ENCODE data around the gene ENTPD2.

ENTPD2 gene

DNA sequence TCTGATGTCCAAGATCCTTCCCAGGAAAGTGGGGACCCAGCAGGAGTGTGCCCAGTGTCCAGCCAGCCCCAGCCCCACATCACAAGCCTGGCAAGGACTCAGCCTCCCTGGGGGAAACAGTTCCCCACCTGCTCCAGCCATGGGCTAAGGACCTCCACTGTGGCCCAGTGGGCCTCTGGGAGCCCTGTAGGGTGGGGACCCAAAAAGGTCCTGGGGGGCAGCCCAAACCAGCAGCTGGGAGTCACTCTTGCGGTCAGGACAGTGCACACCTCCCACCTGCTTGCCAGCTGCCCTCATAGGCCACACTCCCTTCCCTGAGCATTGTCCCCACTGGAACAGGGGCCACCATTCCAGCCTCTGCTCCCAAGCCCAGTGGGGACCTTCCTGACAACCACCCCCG is 27.5 kb downstream of the ENTPD2 start:
- Histone ChIP-seq H3K27ac (peak overlapping the region; percentile 64), H2AFZ (no peak overlapping the region), H3K4me3 (ENCODE audit: low read depth, low read length) (peak overlapping the region; percentile 6), H3K9ac (no peak overlapping the region), H3K79me2 (peaks cover 3% of the 10 kb centered on the region), H3K4me2 (ENCODE audit: low read length) (peak overlapping the region; percentile 84), H3K27me3 (ENCODE audit: control insufficient read depth, insufficient read depth, low read length) (no peaks in the 10 kb centered on the region), H3K9me3 (ENCODE audit: control insufficient read depth, low read length) (no peaks in the 10 kb centered on the region), H3K36me3 (ENCODE audit: control insufficient read depth, insufficient read depth, low read length) (no peaks in the 10 kb centered on the region), H3K4me1 (peaks cover 12% of the 10 kb centered on the region)
- no peak for TF ChIP-seq CTCF (IDR thresholded peaks at IDR 0.05)

DNA sequence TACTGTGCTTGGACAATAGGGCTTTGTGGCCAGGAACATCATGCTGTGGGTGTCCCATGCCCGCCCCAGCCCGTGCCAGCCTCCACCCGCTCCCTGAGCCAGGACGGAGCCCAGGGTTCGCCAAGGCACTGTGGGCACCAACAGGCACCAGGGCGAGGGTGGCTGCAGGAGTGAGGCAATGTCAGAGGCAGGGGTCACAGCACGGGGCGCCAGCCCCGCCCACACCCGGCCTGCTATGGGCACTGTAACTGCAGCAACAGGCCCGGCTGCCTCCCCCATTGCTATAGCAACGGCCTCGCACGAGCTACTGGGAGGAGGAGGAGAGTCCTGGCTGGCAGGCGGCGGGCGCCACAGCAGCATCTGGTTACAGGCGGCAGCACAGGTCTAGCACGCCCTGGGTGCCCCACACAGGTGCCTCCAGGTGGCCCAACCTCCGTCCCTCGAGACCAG is 28.3 kb downstream of the ENTPD2 start:
- Histone ChIP-seq H3K27ac (peak overlapping the region; percentile 64), H2AFZ (no peak overlapping the region), H3K4me3 (ENCODE audit: low read depth, low read length) (peak overlapping the region; percentile 48), H3K9ac (no peak overlapping the region), H3K4me2 (ENCODE audit: low read length) (peak overlapping the region; percentile 84), H3K9me3 (ENCODE audit: control insufficient read depth, low read length) (no peaks in the 10 kb centered on the region), H3K4me1 (peaks cover 12% of the 10 kb centered on the region), H3K36me3 (ENCODE audit: control insufficient read depth, insufficient read depth, low read length) (no peaks in the 10 kb centered on the region), H3K27me3 (ENCODE audit: control insufficient read depth, insufficient read depth, low read length) (no peaks in the 10 kb centered on the region), H3K79me2 (peaks cover 3% of the 10 kb centered on the region)
- peak; percentile 29 for TF ChIP-seq CTCF (IDR thresholded peaks at IDR 0.05)

GRCh38 chr9:137023583-137023991 is 30.3 kb downstream of the ENTPD2 start:
- H3K9me3 ChIP-seq (ENCODE audit: control insufficient read depth, low read length): no peaks in the 10 kb centered on the region
- no peak overlapping the region for H3K4me2 ChIP-seq (ENCODE audit: low read length)
- no peak overlapping the region for H3K4me3 ChIP-seq (ENCODE audit: low read depth, low read length)
- no peak overlapping the region for H3K9ac ChIP-seq
- H3K36me3 ChIP-seq (ENCODE audit: control insufficient read depth, insufficient read depth, low read length): no peaks in the 10 kb centered on the region
- H3K27me3 ChIP-seq (ENCODE audit: control insufficient read depth, insufficient read depth, low read length): no peaks in the 10 kb centered on the region
- TF ChIP-seq CTCF (IDR thresholded peaks at IDR 0.05): no peak
- H3K79me2 ChIP-seq: peaks cover 3% of the 10 kb centered on the region
- no peak overlapping the region for H2AFZ ChIP-seq
- H3K4me1 ChIP-seq: peaks cover 9% of the 10 kb centered on the region
- no peak overlapping the region for H3K27ac ChIP-seq

DNA sequence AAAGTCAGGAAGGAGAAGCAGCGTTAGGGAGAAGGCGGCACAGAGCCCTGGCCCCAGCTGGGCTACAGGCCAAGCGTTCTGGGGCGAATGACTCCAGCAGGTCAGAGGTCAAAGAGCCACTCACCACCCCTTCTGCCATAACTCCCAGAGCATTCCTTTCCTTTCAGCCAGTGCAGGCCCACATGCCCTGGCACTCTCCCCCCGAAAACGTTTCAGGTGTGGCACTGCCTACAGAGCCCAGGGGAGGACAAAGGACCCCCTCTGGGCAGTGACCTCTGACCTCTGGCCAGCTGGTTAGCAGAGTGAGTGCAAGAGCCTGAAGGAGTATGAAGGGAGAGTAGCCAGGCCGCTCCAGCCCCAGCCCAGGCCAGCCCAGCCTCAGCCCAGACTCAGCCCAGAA is 30.7 kb downstream of the ENTPD2 start:
- no peak overlapping the region for H3K27ac ChIP-seq
- no peak overlapping the region for H3K4me2 ChIP-seq (ENCODE audit: low read length)
- no peak overlapping the region for H3K4me3 ChIP-seq (ENCODE audit: low read depth, low read length)
- H3K9ac ChIP-seq: no peak overlapping the region
- H3K36me3 ChIP-seq (ENCODE audit: control insufficient read depth, insufficient read depth, low read length): no peaks in the 10 kb centered on the region
- H2AFZ ChIP-seq: no peak overlapping the region
- no peaks in the 10 kb centered on the region for H3K27me3 ChIP-seq (ENCODE audit: control insufficient read depth, insufficient read depth, low read length)
- TF ChIP-seq CTCF (IDR thresholded peaks at IDR 0.05): no peak
- peaks cover 3% of the 10 kb centered on the region for H3K79me2 ChIP-seq
- H3K9me3 ChIP-seq (ENCODE audit: control insufficient read depth, low read length): no peaks in the 10 kb centered on the region
- H3K4me1 ChIP-seq: peaks cover 9% of the 10 kb centered on the region

- H3K9ac ChIP-seq: no peak overlapping the region
Measured at GRCh38 chr9:137022662-137023008, 31.2 kb downstream of the ENTPD2 start.

More at GRCh38 chr9:137022662-137023008, 31.2 kb downstream of the ENTPD2 start:
- no peak for TF ChIP-seq CTCF (IDR thresholded peaks at IDR 0.05)
- H3K4me1 ChIP-seq: peaks cover 9% of the 10 kb centered on the region
- H2AFZ ChIP-seq: no peak overlapping the region
- no peak overlapping the region for H3K4me3 ChIP-seq (ENCODE audit: low read depth, low read length)
- H3K4me2 ChIP-seq (ENCODE audit: low read length): no peak overlapping the region
- H3K27me3 ChIP-seq (ENCODE audit: control insufficient read depth, insufficient read depth, low read length): no peaks in the 10 kb centered on the region
- no peaks in the 10 kb centered on the region for H3K36me3 ChIP-seq (ENCODE audit: control insufficient read depth, insufficient read depth, low read length)
- no peaks in the 10 kb centered on the region for H3K9me3 ChIP-seq (ENCODE audit: control insufficient read depth, low read length)
- peaks cover 3% of the 10 kb centered on the region for H3K79me2 ChIP-seq
- no peak overlapping the region for H3K27ac ChIP-seq

Data from parathyroid adenoma (tissue), 2 donors.